ENCODE measurements around the gene SLC6A13.

SLC6A13 gene

GRCh38 chr12:269191-269590 lies 6.6 kb upstream of the SLC6A13 start:
- no peak for DNase-seq (ENCODE audit: low read depth)
- H3K4me3 ChIP-seq (ENCODE audit: low read depth, low read length), result no peak overlapping the region
- TF ChIP-seq CTCF (IDR thresholded peaks at IDR 0.05; ENCODE audit: low read depth, low read length) (no peak), MYC (IDR thresholded peaks at IDR 0.05; ENCODE audit: low read depth, low read length) (no peak), MAX (IDR thresholded peaks at IDR 0.05; ENCODE audit: low read depth, low read length) (no peak), POLR2A (IDR thresholded peaks at IDR 0.05; ENCODE audit: extremely low read depth, insufficient read length) (no peak)

GRCh38 chr12:268483-268840 lies 5.8 kb upstream of the SLC6A13 start:
- DNase-seq (ENCODE audit: low read depth), result no peak

GRCh38 chr12:267581-268482 lies 5.2 kb upstream of the SLC6A13 start:
- H3K4me3 ChIP-seq (ENCODE audit: low read depth, low read length), result no peak overlapping the region
- TF ChIP-seq MAX (IDR thresholded peaks at IDR 0.05; ENCODE audit: low read depth, low read length) (no peak), POLR2A (IDR thresholded peaks at IDR 0.05; ENCODE audit: extremely low read depth, insufficient read length) (no peak), MYC (IDR thresholded peaks at IDR 0.05; ENCODE audit: low read depth, low read length) (no peak), CTCF (IDR thresholded peaks at IDR 0.05; ENCODE audit: low read depth, low read length) (no peak)
- DNase-seq (ENCODE audit: low read depth), result no peak

More at GRCh38 chr12:268483-268840, 5.8 kb upstream of the SLC6A13 start:
- TF ChIP-seq MYC (IDR thresholded peaks at IDR 0.05; ENCODE audit: low read depth, low read length), result no peak
- no peak for TF ChIP-seq MAX (IDR thresholded peaks at IDR 0.05; ENCODE audit: low read depth, low read length)
- no peak for TF ChIP-seq CTCF (IDR thresholded peaks at IDR 0.05; ENCODE audit: low read depth, low read length)
- no peak for TF ChIP-seq POLR2A (IDR thresholded peaks at IDR 0.05; ENCODE audit: extremely low read depth, insufficient read length)
- H3K4me3 ChIP-seq (ENCODE audit: low read depth, low read length), result no peak overlapping the region

- no peak for DNase-seq (ENCODE audit: low read depth)
- no peak for TF ChIP-seq POLR2A (IDR thresholded peaks at IDR 0.05; ENCODE audit: extremely low read depth, insufficient read length)
- TF ChIP-seq CTCF (IDR thresholded peaks at IDR 0.05; ENCODE audit: low read depth, low read length), result no peak
- no peak overlapping the region for H3K4me3 ChIP-seq (ENCODE audit: low read depth, low read length)
Observed at GRCh38 chr12:265096-265495, 2.5 kb upstream of the SLC6A13 start.

- no peak overlapping the region for H3K4me3 ChIP-seq (ENCODE audit: low read depth, low read length)
- DNase-seq (ENCODE audit: low read depth), result no peak
- no peak for TF ChIP-seq MAX (IDR thresholded peaks at IDR 0.05; ENCODE audit: low read depth, low read length)
- no peak for TF ChIP-seq CTCF (IDR thresholded peaks at IDR 0.05; ENCODE audit: low read depth, low read length)
- no peak for TF ChIP-seq MYC (IDR thresholded peaks at IDR 0.05; ENCODE audit: low read depth, low read length)
- no peak for TF ChIP-seq POLR2A (IDR thresholded peaks at IDR 0.05; ENCODE audit: extremely low read depth, insufficient read length)
Observed at GRCh38 chr12:264269-264668, 1.6 kb upstream of the SLC6A13 start.
